Stomach (tissue), 4 donors: ENCODE data around the gene DISC1.

Source experiments
- CTCF ChIP-seq, 7 experiments: fragments of 450-650 bp in 4 of 7; fragments of 200-600 bp in 3 of 7; sonication (generic) in 3 of 7; IDR thresholded peaks; one replicate each; pipeline ENCODE4 v1.5.1; 2016 to 2019; ENCODE audit warnings: antibody characterized with exemption in 7 of 7, control low read depth in 2 of 7, mild to moderate bottlenecking in 1 of 7
- POLR2A ChIP-seq, 4 donors: fragments of 450-650 bp; IDR thresholded peaks; one replicate each; pipeline ENCODE4 v1.6.1; 2016; ENCODE audit warnings: antibody characterized with exemption in 4 of 4, control low read depth in 2 of 4, mild to moderate bottlenecking in 1 of 4, moderate library complexity in 1 of 4

GRCh38 chr1:231818337-231818736 is 191.7 kb downstream of the DISC1 start:
- TF ChIP-seq CTCF (IDR thresholded peaks at IDR 0.05) (no peak), POLR2A (IDR thresholded peaks at IDR 0.05) (no peak)
